Stimulated activated CD4-positive, alpha-beta T cell treated with anti-CD3 and anti-CD28 coated beads, TNF-alpha, amount 100 ng/mL, for 1 hour (primary cell): ENCODE measurements around the gene CCDC39.
"Not testable (repeated sequence)": the region's sequence is repeated elsewhere in the genome, so short reads cannot be mapped to it uniquely, and the experiment has no call there.

ENCODE experiments used
- DNase-seq, 3 donors: peaks; one replicate each; pipeline ENCODE4 v3.0.0-alpha.2; 2020; ENCODE audit warnings: low read depth in 3 of 3, low spot score in 1 of 3

The CCDC39 gene

DNA sequence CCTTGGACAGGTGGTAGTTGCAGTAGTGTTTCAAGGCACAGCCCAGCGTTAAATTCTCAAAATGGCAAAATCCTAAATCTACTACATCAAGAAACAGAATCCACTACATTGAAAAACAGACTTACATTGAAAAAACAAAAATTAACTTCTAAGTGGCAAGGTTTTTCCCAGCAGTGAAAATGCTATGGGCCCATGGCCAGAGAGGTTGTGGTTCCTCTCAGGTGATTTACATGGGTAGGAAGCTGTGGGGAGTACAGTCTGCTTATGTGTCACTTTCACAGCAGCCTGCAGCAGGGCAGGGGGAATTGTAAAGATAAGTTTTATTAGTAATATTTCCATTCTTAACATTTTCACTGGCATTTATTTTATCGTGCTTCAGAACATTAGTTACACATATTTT is 52.4 kb downstream of the CCDC39 start:
- DNase-seq = no peak

DNA sequence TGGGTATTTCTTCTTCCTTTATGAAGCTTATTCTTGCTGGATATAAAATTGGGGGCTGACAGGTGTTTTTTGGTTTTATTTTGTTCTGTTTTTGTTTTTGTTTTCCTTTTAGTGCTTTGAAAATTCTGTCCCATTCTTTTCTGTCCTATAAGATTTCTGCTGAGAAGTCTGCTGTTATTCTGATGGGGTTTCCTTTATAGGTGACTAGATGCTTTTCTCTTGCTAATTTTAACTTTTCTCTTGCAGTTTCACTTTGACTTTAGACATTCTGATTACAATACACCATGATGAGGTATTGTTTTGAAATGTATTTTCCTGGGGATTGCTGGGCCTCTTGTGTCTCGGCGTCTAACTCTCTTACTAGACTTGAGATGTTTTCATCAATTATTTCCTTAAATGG is 54.6 kb downstream of the CCDC39 start:
- DNase-seq = no peak

DNA sequence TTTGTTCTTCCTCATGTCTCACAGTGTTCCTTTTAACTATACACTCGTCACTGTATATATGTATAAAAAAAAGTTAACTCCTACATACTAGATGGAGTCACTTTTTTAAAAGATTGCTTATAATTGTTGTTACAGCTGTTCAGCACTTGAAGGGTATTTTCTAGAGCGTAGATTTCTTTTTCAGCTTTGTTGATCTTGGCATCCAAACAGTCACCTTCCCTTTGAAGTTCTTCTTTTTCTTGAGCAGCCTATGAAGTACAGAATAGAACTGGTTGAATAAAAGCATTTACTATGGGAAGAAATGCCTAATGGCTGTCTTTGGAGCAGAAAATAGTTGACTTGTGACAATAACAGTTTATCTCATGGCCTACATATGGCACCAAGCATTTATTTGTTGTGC is 59.6 kb downstream of the CCDC39 start:
- DNase-seq = no peak

DNA sequence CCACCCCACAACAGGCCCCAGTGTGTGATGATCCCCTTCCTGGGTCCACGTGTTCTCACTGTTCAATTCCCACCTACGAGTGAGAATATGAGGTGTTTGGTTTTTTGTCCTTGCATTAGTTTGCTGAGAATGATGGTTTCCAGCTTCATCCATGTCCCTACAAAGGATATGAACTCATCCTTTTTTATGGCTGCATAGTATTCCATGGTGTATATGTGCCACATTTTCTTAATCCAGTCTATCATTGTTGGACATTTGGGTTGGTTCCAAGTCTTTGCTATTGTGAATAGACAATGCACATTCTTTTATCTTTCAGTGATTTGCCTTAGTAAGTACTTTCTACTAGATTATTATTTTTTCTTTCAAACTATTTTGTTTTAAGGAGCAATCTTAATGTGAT is 60.7 kb downstream of the CCDC39 start:
- DNase-seq = not testable (repeated sequence)

DNA sequence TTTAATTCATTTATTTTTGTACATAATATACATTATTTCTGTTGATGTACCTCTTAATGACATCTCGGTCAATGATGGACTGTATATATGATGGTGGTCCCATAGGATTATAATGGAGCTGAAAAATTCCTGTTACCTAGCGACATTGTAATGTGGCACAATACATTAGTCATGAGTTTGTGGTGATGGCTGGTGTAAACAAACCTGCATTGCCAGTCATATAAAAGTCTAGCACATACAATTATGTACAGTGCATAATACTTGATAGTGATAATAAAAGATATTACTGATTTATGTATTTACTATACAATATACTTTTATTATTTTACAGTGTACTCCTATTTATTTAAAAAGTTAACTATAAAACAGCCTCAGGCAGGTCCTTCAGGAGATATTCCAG is 62.2 kb downstream of the CCDC39 start:
- DNase-seq = no peak

DNA sequence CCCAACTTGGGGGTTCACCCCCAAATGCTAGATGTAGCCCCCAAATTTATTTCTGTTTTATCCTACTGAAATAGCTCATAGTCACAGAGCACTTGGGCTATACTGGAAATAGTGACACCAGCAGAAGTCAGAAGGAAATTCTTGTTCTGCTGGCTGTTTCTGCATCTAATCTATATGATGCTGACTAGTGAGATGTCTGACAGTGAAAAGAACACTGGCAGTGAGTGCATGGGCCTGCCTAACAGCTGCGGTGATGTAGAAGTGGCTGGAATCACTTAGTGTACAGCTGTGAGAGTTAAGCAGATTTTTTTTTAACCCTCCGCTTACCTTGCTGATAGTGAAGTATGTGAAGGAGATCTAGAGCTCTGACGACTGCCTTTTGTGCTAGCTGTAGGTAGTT is 63.3 kb downstream of the CCDC39 start:
- no peak for DNase-seq

DNA sequence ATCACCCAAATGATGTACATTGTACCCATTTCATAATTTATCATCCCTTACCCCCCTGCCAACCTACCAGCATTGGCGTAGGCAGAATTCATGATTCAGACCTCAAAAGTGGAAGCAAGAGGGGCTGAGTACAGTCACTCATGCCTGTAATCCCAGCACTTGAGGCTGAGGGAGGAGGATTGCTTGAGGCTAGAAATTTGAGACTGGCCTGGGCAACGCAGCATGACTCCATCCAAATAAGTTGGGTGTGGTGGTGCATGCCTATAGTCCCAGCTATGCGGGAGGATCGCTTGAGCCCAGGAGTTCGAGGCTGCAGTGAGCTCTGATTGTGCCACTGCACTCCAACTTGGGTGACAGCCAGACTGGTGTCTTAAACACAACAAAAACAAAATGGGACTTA is 66.9 kb downstream of the CCDC39 start:
- DNase-seq = no peak

DNA sequence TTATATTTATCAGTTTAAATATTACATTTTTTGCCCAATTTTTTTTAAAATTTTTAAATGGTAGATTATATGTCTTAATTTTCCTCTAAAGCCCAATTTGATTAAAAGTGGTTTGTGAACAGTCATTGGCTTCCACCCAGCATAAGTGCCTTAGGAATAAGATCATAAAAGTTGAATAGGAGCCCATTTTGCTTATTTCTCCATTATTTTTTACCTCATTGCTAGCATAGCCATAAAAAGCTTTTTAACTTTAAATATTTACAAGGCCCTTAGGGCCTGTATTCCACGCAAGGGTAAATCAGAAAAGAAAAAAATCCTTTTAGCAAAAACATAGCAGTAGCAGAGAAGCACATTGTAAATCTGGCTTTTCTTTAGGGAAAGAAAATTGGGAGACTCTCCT is 68.3 kb downstream of the CCDC39 start:
- DNase-seq = no peak

DNA sequence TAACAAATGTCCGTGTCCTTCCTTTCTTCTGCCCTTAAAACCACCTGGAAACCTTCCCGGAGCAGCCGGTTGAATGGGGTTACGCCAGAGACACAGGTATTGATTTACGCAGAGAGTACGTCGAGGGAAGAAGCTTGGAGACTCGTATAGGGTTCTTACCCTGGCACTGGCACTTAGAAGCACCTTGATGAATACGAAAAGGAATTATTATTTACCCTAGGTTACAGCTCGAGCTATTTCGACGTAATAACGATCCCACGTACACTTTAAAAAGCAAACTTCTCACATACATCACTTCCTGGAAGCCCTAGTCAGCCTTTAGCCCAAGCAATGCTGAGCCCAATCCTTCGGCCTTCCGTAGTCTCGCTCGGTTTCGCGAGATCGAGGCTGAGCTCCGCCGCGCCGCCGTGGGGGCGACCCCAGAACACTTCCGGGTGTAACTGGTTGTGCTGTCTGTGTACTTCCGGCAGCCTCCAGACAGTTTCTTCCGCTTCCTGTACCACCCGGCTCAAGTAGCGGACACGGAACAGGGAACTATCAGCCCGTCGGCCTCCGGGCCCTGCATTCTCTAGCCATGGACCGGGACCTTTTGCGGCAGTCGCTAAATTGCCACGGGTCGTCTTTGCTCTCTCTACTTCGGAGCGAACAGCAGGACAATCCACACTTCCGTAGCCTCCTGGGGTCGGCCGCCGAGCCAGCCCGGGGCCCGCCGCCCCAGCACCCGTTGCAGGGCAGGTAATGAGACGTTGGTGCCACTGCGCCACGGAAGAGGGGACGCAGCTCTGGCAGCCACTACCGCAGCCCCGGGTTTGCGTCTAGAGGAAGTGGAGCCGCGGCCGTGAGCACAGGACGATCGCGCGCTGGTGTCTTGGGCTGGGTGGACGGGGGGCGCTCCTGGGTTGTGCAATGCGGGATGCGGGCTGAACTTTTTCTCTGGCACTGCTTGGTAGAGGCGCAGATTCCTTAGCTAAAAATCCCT is 77.3 kb downstream of the CCDC39 start, which contains the start of gene TTC14:
Gene TTC14 (plus strand): TSS at position 476 of the 979 bp plus-strand sequence. CDS start 99 bp downstream, at position 575.
- DNase-seq = peak; percentile 72 to 87 (median 84)

DNA sequence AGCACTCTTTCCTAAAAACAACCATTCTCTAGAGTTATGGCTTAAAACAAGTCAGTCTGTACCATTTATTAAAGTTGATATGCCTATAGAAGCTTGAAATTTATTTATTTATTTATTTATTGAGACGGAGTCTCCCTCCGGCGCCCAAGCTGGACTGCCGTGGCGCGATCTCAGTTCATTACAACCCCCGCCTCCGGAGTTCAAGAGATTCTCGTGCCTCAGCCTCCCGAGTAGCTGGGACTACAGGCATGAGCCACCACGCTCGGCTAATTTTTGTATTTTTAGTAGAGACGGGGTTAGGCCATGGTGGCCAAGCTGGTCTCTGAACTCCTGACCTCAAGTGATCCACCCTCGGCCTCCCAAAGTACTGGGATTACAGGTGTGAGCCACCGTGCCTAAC is 78.8 kb downstream of the CCDC39 start:
- no peak for DNase-seq

DNA sequence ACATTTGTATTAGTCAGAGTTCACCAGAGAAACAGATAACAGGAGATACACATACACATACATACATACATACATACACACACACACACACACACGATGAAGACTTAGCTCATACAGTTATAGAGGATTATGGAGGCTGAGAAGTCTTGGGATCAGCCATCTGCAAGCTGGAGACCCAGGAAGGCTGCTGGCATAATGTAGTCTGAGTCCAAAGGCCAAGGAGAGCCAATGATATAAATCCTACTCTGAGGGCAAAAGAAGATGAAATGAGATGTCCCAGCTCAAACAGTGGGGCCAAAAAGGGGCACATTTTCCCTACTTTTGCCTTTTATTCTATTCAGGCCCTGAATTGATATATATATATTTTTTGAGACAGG is 83.7 kb downstream of the CCDC39 start:
- DNase-seq = no peak

DNA sequence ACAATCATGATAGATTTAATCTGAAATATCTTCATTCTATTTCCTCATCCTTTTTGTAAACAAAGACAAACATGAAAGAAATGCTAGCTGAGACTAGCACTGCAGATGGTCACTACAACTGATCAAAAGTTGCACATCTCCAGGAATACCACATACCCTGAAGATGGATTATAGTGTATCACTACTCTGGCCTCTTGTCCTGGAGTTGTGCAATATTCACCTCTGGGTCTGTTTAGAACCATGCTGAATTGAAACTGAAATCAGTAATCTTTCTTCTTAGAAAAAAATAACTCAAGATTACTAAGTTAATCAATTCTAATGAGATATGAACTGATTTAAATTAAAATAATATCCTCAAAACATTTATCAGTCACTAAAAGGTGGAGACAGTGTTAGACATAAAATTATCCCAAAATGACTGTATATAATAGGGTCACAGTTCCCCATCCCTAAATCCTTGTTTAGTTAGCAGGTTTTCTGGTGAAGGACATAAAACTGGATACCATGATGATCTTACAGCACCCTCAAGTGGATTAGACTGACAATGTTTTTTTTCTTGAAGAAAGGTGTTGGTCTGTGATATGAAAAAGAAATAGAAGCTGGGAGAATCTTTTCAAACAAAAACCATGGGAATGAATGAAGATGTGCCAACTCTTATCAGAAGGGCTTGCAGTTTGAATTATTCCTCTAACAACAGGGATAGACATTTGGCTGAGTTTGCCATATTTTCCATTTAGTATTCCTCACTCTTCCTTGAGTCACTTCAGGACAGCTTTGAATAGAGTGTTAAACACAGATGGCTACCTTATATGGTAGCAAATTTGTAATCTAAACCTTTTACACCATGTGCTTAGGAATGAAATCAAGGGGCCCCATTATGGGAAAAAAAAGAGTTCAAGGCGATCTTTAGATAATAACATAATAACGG is 84.4 kb downstream of the CCDC39 start:
- DNase-seq = no peak

DNA sequence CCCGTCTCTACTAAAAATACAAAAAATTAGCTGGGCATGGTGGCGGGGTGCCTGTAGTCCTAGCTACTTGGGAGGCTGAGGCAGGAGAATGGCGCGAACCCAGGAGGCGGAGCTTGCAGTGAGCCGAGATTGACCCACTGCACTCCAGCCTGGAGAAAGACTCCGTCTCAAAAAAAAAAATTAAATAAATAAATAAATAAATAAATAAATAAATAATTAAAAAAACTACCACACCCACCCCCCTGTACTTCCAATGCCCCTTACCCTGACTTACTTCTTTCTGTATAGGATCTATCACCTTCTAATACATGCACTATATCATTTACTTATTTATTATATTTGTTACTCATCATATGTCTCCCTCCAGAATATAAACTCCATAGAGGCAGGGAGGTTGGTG is 85.7 kb downstream of the CCDC39 start:
- not testable (repeated sequence) for DNase-seq

DNA sequence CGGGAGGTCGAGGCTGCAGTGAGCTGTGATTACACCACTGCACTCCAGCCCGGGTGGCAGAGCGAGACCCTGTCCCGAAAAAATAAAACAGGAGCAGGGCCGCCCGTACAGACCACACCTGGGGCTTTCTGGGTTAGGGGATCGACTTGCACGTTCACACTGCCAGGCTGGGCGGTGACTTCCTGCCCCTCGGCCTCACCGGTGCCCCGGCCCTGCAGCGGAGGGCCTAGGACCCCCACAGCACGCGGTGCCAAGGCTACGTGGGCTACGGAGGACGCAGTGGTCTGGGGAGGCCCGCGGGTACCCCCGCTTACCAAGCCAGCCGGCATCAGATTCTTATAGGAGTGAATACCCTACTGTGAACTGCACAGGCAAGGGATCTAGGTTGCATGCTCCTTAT is 88.9 kb downstream of the CCDC39 start:
- no peak for DNase-seq

DNA sequence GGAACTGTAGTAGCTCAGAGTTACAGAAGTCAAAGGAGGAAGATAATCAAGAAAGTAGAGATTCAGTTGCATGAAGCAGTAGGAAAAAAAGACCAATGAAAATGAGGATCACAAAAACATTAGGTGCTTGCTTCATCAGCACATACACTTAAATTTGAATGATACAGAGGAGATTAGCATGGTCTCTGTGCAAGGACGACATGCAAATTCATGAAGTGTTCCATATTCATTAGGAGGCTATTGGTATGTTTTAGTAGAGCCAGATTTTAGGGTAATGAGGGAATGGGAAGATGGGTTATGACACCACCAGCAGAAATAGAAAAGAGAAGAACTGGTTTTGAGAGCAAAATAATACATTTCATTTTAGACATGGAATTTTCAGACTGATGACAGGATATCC is 98.4 kb downstream of the CCDC39 start:
- DNase-seq = no peak

DNA sequence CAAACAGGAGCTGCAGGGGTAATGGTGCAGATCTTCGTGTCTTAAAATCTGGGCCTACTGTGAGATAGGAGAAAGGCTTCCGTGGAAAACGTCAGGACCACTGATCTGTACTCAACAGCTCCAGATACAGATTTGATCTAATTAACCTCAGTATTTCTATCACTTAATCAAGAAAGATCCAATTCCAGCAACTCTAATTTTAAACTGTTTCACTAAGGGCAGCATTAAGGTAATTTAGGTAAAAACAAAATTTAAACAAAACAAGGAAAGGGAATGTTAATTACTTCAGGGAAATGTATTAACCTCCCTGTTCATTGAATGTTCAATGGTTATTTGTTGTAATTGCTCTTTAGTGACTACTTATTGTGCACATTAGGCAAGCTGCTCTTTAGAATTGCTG is 103.7 kb downstream of the CCDC39 start:
- no peak for DNase-seq

DNA sequence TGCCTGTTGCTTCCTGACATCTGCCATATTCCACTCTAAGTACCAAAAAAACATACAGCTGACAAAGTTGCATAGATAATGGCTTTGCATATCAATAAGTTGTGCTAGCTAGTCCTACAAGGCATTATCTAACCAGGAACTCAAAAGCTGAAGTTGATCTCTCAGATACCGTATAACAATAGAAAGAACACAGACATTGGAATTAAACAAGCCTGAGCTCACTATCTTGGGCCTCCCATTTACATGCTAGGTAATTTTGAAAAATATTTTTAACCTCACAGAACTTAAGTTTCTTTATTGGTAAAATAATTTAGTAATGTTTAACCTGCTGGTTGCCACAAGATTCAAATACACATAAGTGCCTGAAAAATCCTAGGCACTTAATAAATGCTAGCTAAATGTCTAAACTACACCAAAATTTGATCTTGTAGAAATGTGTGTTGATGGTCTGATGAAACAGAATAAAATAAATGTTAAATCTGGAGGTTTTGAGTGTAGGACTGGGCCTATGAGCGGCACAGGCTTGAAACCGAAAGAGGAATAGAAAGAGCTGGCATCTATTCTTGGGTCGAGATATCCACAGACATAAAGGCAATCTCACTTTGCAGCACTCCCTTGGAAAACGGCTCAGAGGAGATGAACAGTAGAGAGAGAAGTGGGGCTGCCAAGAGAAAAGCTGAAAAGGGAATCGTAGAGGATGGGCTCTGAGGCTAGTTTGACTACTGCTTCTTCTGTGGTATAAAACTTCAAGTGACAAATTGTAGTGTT is 107.3 kb downstream of the CCDC39 start:
- DNase-seq = no peak

DNA sequence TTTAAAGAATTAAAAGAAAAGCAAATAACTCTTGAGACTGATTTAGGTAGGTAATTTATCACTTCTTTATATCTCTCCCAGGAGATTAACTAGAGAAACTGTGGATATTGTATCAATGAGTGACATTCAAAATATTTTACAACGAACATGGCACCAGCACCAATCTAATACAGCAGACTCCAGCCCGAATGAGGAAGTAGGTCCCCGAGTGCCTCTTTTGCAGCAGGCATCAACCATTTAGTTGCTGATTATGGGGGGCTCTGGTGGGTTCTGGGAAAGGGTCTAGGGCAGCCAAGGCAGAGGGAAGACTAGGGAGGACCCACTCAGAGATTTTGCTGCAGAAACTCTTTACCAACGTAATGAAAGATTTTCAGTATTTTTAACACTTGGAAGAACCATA is 109.1 kb downstream of the CCDC39 start:
- DNase-seq = no peak

DNA sequence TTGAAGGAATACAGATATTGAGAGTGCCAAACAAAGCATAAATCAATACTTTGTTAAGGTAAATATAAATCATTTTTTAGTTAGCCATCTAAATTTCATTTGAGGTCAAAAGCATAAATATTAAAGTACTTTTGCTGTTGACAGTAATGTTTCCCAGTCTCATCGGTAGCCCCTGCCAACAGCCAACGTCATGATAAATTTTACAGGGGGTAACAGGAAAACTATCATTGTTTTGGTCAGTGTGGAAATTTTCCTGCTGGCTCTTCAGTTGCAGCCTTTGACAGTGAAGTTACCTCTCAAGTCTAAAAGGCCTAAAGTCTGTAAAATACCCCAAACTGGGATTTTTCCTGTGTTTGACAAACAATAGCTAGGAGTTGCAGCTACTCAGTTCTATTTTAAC is 114.6 kb downstream of the CCDC39 start:
- DNase-seq = no peak
